SK-N-SH treated with all-trans-retinoic acid at 6 μM for 48 hours (cell line): ENCODE measurements around the gene ARHGDIG.
"Not testable (repeated sequence)": the region's sequence is repeated elsewhere in the genome, so short reads cannot be mapped to it uniquely, and the experiment has no call there.

Source experiments
- CSRNP3 ChIP-seq: fragments of 250-450 bp; sonication (Bioruptor Pico); IDR thresholded peaks from 2 replicates; pipeline ENCODE4 v1.5.1; 2021; ENCODE audit warnings: mild to moderate bottlenecking, moderate library complexity
- OSR1 ChIP-seq: fragments of 250-450 bp; sonication (Bioruptor Pico); IDR thresholded peaks from 2 replicates; pipeline ENCODE4 v1.8.0; 2022; ENCODE audit warnings: moderate library complexity, mild to moderate bottlenecking, inconsistent platforms
- POU6F1 ChIP-seq: fragments of 250-450 bp; sonication (Bioruptor Pico); IDR thresholded peaks from 2 replicates; pipeline ENCODE4 v1.8.0; 2021; ENCODE audit warnings: low read depth, mild to moderate bottlenecking, moderate library complexity, borderline replicate concordance
- SNAI2 ChIP-seq: fragments of 250-450 bp; sonication (Bioruptor Pico); IDR thresholded peaks from 2 replicates; pipeline ENCODE4 v1.5.0; 2020; ENCODE audit warnings: mild to moderate bottlenecking, moderate library complexity
- ZC3H10 ChIP-seq: fragments of 250-450 bp; sonication (Bioruptor Pico); IDR thresholded peaks from 2 replicates; pipeline ENCODE4 v1.5.1; 2021; ENCODE audit warnings: mild to moderate bottlenecking, moderate library complexity

- not testable (repeated sequence) for TF ChIP-seq OSR1; CSRNP3 (CRISPR knock-in tag); SNAI2 (CRISPR knock-in tag); POU6F1 (CRISPR knock-in tag); ZC3H10 (CRISPR knock-in tag)
Observed at GRCh38 chr16:258091-258490, 22.3 kb upstream of the ARHGDIG start.
